Endodermal cell (in vitro differentiated cells): ENCODE measurements around the gene SEC16A. TPM values are rescaled to one million over a fixed set of nuclear protein-coding genes. Genes with fewer than 3 reads are reported as not detected.

Experiments used
- DNase-seq: peaks from one replicate; pipeline ENCODE4 v3.0.0-alpha.2; 2017
- H3K27ac ChIP-seq: 2 replicates; pipeline ENCODE4 v1.5.1; 2013; ENCODE audit warnings: mild to moderate bottlenecking, low read depth, low read length, moderate library complexity
- H3K27me3 ChIP-seq: 2 replicates; pipeline ENCODE4 v1.6.1; 2013; ENCODE audit warnings: mild to moderate bottlenecking, low read length, moderate library complexity; ENCODE audit not compliant: insufficient read depth, control insufficient read depth, poor library complexity, severe bottlenecking
- H3K36me3 ChIP-seq: 2 replicates; pipeline ENCODE4 v1.7.0; 2013; ENCODE audit warnings: mild to moderate bottlenecking, low read length, moderate library complexity; ENCODE audit not compliant: control insufficient read depth, insufficient read depth
- H3K4me1 ChIP-seq: one replicate; pipeline ENCODE4 v1.7.0; 2013; ENCODE audit warnings: low read length; ENCODE audit not compliant: control insufficient read depth, insufficient read depth
- H3K4me3 ChIP-seq: 2 replicates; pipeline ENCODE4 v1.5.1; 2013; ENCODE audit warnings: mild to moderate bottlenecking, low read length, moderate library complexity
- H3K9ac ChIP-seq: 2 replicates; pipeline ENCODE4 v1.6.1; 2013; ENCODE audit warnings: mild to moderate bottlenecking, low read length, moderate library complexity; ENCODE audit not compliant: poor library complexity, severe bottlenecking; ENCODE audit errors: extremely low read depth
- H3K9me3 ChIP-seq: 2 replicates; pipeline ENCODE4 v1.6.1; 2013; ENCODE audit warnings: mild to moderate bottlenecking, low read length, moderate library complexity; ENCODE audit not compliant: control insufficient read depth
- H3K27ac Mint-ChIP-seq: 2 replicates; pipeline ENCODE4 v1.8.0; 2020; ENCODE audit warnings: mixed read lengths
- H3K27me3 Mint-ChIP-seq: 2 replicates; pipeline ENCODE4 v1.8.0; 2021; ENCODE audit warnings: mild to moderate bottlenecking, mixed read lengths; ENCODE audit not compliant: insufficient read depth
- H3K36me3 Mint-ChIP-seq: 2 replicates; pipeline ENCODE4 v1.8.0; 2020; ENCODE audit warnings: low read depth, mixed read lengths
- H3K4me1 Mint-ChIP-seq: 2 replicates; pipeline ENCODE4 v1.8.0; 2020; ENCODE audit warnings: mixed read lengths
- H3K4me3 Mint-ChIP-seq: 2 replicates; pipeline ENCODE4 v1.8.0; 2020; ENCODE audit warnings: mild to moderate bottlenecking, moderate library complexity, mixed read lengths
- H3K9me3 Mint-ChIP-seq: 2 replicates; pipeline ENCODE4 v1.8.0; 2020; ENCODE audit warnings: mild to moderate bottlenecking, mixed read lengths
- WGBS, 2 experiments: methylation state at CpG; one replicate each; pipeline versions ENCODE4 v1.1.5 to v1.1.7; 2013; ENCODE audit warnings: missing lambda C conversion rate in 2 of 2, mixed read lengths in 1 of 2; ENCODE audit not compliant: insufficient coverage in 1 of 2, insufficient read length in 1 of 2; 5-methylcytosine and 5-hydroxymethylcytosine counted together
- total RNA-seq, 2 donors: library from RNA; stranded (reverse); fragmentation: NEBNext Ultra II Directional in 1 of 2; extraction: Animal tissue kit (Norgen Biotek cat#: 25700) in 1 of 2; gene quantifications; 2 replicates in 1 of 2; 3 replicates in 1 of 2; pipeline ENCODE4 v1.2.1, GENCODE V29; 2021
- TF ChIP-seq, protein P1 (sequence below): fragments of 200-600 bp; sonication (generic); conservative IDR thresholded peaks from 2 replicates; pipeline ENCODE4 v1.5.0; 2021; ENCODE audit warnings: antibody characterized with exemption, mild to moderate bottlenecking

The SEC16A gene
- total RNA-seq, 2 donors from 2014 or later, result 54.6 to 60.7 TPM

- H3K9me3 ChIP-seq, result no peaks in the 10 kb centered on the region
- DNase-seq, result no peak
- H3K36me3 ChIP-seq, result no peaks in the 10 kb centered on the region
- WGBS, 2 experiments, result 91 to 96% methylated on average over 13 to 37 of the region's 37 CpGs
- H3K27ac Mint-ChIP-seq, result no peak overlapping the region
- peaks cover 6% of the 10 kb centered on the region for H3K4me1 ChIP-seq
- peak overlapping the region; percentile 63 for H3K27ac ChIP-seq
- no peak overlapping the region for H3K4me3 Mint-ChIP-seq
- no peaks in the 10 kb centered on the region for H3K27me3 ChIP-seq
- peaks cover 2% of the 10 kb centered on the region for H3K36me3 Mint-ChIP-seq
- no peak overlapping the region for H3K9ac ChIP-seq
- no peaks in the 10 kb centered on the region for H3K27me3 Mint-ChIP-seq
- peaks cover 7% of the 10 kb centered on the region for H3K9me3 Mint-ChIP-seq
- H3K4me1 Mint-ChIP-seq, result no peaks in the 10 kb centered on the region
- no peak overlapping the region for H3K4me3 ChIP-seq
- TF ChIP-seq, protein P1, sequence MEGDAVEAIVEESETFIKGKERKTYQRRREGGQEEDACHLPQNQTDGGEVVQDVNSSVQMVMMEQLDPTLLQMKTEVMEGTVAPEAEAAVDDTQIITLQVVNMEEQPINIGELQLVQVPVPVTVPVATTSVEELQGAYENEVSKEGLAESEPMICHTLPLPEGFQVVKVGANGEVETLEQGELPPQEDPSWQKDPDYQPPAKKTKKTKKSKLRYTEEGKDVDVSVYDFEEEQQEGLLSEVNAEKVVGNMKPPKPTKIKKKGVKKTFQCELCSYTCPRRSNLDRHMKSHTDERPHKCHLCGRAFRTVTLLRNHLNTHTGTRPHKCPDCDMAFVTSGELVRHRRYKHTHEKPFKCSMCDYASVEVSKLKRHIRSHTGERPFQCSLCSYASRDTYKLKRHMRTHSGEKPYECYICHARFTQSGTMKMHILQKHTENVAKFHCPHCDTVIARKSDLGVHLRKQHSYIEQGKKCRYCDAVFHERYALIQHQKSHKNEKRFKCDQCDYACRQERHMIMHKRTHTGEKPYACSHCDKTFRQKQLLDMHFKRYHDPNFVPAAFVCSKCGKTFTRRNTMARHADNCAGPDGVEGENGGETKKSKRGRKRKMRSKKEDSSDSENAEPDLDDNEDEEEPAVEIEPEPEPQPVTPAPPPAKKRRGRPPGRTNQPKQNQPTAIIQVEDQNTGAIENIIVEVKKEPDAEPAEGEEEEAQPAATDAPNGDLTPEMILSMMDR, result no peak
Measured at GRCh38 chr9:136531186-136531903, 48.5 kb upstream of the SEC16A start.

GRCh38 chr9:136530461-136531089 lies 47.7 kb upstream of the SEC16A start:
- no peak for DNase-seq

GRCh38 chr9:136529516-136530460 lies 46.9 kb upstream of the SEC16A start:
- Histone ChIP-seq H3K4me3 (no peak overlapping the region), H3K9ac (no peak overlapping the region), H3K27me3 (no peaks in the 10 kb centered on the region), H3K4me1 (peaks cover 8% of the 10 kb centered on the region), H3K9me3 (no peaks in the 10 kb centered on the region), H3K36me3 (no peaks in the 10 kb centered on the region), H3K27ac (peak overlapping the region; percentile 80)
- no peak overlapping the region for H3K4me3 Mint-ChIP-seq
- no peaks in the 10 kb centered on the region for H3K4me1 Mint-ChIP-seq
- no peaks in the 10 kb centered on the region for H3K27me3 Mint-ChIP-seq
- peaks cover 2% of the 10 kb centered on the region for H3K36me3 Mint-ChIP-seq
- DNase-seq, result no peak
- TF ChIP-seq, protein P1, result no peak
- H3K9me3 Mint-ChIP-seq, result peaks cover 7% of the 10 kb centered on the region
- H3K27ac Mint-ChIP-seq, result no peak overlapping the region
- 65 to 79% methylated on average over 26 to 40 of the region's 40 CpGs for WGBS, 2 experiments

More at GRCh38 chr9:136530461-136531089, 47.7 kb upstream of the SEC16A start:
- Histone ChIP-seq H3K9ac (no peak overlapping the region), H3K27ac (peak overlapping the region; percentile 80), H3K4me3 (no peak overlapping the region), H3K36me3 (no peaks in the 10 kb centered on the region), H3K9me3 (no peaks in the 10 kb centered on the region), H3K4me1 (peaks cover 8% of the 10 kb centered on the region), H3K27me3 (no peaks in the 10 kb centered on the region)
- TF ChIP-seq, protein P1, result no peak
- WGBS, 2 experiments, result 87 to 89% methylated on average over 15 to 20 of the region's 20 CpGs
- Mint-ChIP-seq H3K4me1 (no peaks in the 10 kb centered on the region), H3K9me3 (peaks cover 7% of the 10 kb centered on the region), H3K27me3 (no peaks in the 10 kb centered on the region), H3K27ac (no peak overlapping the region), H3K36me3 (peaks cover 2% of the 10 kb centered on the region), H3K4me3 (no peak overlapping the region)
